Fibroblast of lung (primary cell): Measurements from ENCODE around the gene ECT2. TPM values are rescaled to one million over a fixed set of nuclear protein-coding genes. Genes with fewer than 3 reads are reported as not detected.

ENCODE experiments used
- DNase-seq, 2 donors: peaks; one replicate each; pipeline versions ENCODE4 v3.0.0 to v3.0.0-alpha.2; 2010; ENCODE audit warnings: low read depth in 2 of 2
- H2AFZ ChIP-seq: 2 replicates; pipeline ENCODE4 v1.5.1; 2012; ENCODE audit warnings: low read length, control low read depth, inconsistent platforms
- H3K27ac ChIP-seq: 2 replicates; pipeline ENCODE4 v1.5.1; 2011; ENCODE audit warnings: low read length, control low read depth; ENCODE audit not compliant: insufficient read depth
- H3K27me3 ChIP-seq: 2 replicates; pipeline ENCODE4 v1.5.1; 2011; ENCODE audit warnings: mild to moderate bottlenecking, low read length; ENCODE audit not compliant: control insufficient read depth, insufficient read depth
- H3K36me3 ChIP-seq: 2 replicates; pipeline ENCODE4 v1.5.1; 2011; ENCODE audit warnings: low read length; ENCODE audit not compliant: control insufficient read depth, insufficient read depth
- H3K4me1 ChIP-seq: 2 replicates; pipeline ENCODE4 v1.5.1; 2011; ENCODE audit warnings: low read length; ENCODE audit not compliant: control insufficient read depth, insufficient read depth; ENCODE audit errors: extremely low read depth
- H3K4me2 ChIP-seq: 2 replicates; pipeline ENCODE4 v1.5.1; 2011; ENCODE audit warnings: low read length, control low read depth; ENCODE audit not compliant: insufficient read depth; ENCODE audit errors: extremely low read depth
- H3K4me3 ChIP-seq, 4 experiments: fragments of 200-600 bp in 1 of 4; sonication (generic) in 1 of 4; replicated peaks in 1 of 4; 2 replicates each; pipeline ENCODE4 v1.5.1; 2011 to 2016; ENCODE audit warnings: low read length in 4 of 4, low read depth in 3 of 4, mild to moderate bottlenecking in 3 of 4, control low read depth in 2 of 4, inconsistent platforms in 1 of 4, mixed read lengths in 1 of 4; ENCODE audit not compliant: insufficient read depth in 1 of 4; ENCODE audit errors: control extremely low read depth in 1 of 4
- H3K79me2 ChIP-seq: 2 replicates; pipeline ENCODE4 v1.5.1; 2012; ENCODE audit warnings: mild to moderate bottlenecking, low read length, inconsistent platforms; ENCODE audit not compliant: control insufficient read depth, insufficient read depth
- H3K9ac ChIP-seq: 2 replicates; pipeline ENCODE4 v1.5.1; 2011; ENCODE audit warnings: mild to moderate bottlenecking, low read length, control low read depth; ENCODE audit not compliant: insufficient read depth
- H3K9me3 ChIP-seq: 2 replicates; pipeline ENCODE4 v1.5.1; 2012; ENCODE audit warnings: low read depth, low read length; ENCODE audit not compliant: control insufficient read depth, insufficient read depth
- H4K20me1 ChIP-seq: 2 replicates; pipeline ENCODE4 v1.5.1; 2011; ENCODE audit warnings: low read length; ENCODE audit not compliant: control insufficient read depth, insufficient read depth; ENCODE audit errors: extremely low read depth
- CTCF ChIP-seq, 2 donors: IDR thresholded peaks in 1 of 2; conservative IDR thresholded peaks in 1 of 2; 1 replicate in 1 of 2; 2 replicates in 1 of 2; pipeline ENCODE4 v1.5.1; 2011 to 2012; ENCODE audit warnings: low read length in 2 of 2, control low read depth in 1 of 2, inconsistent platforms in 1 of 2, low read depth in 1 of 2, mild to moderate bottlenecking in 1 of 2
- EZH2 ChIP-seq: IDR thresholded peaks from 2 replicates; pipeline ENCODE4 v1.5.1; 2012; ENCODE audit warnings: low read length, control low read depth, mild to moderate bottlenecking; ENCODE audit errors: missing control alignments
- polyA plus RNA-seq, 2 donors: library from polyadenylated mRNA; depleted of rRNA in 1 of 2; stranded (reverse) in 1 of 2; unstranded in 1 of 2; fragments of >200 nt; gene quantifications; 2 replicates each; pipeline ENCODE4 v1.2.1, GENCODE V29; 2011 to 2012; ENCODE audit warnings: missing spikeins in 1 of 2
- total RNA-seq: library from RNA; depleted of rRNA; stranded (reverse); fragments of >200 nt; gene quantifications from 2 replicates; pipeline ENCODE4 v1.2.1, GENCODE V29; 2014

ECT2 gene
- total and polyA plus RNA-seq, 2 donors (not counting 1 experiment from before 2014, with no cell fraction given) = 20.5 to 34.5 TPM

DNA sequence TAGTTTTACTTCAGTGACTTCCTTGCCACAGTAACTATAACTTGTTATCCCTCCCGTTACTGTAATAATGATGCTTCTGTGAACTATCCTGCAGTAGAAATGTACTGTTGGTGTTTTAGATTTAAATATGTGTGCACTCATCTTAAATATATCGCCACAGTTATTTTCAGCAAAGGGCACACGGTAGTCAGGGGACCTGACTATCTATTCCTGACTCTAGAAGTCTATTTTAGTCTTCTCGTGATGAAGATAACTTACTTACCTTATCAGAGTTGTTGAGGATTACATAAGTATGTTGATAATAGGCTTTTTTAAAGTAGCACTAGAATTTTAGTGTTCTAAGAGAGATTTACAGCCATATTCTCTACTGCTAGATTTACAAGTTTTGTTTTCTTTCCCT is 65.3 kb downstream of the ECT2 start:
- H2AFZ ChIP-seq = no peak overlapping the region
- no peaks in the 10 kb centered on the region for H3K4me1 ChIP-seq
- H3K27me3 ChIP-seq = no peaks in the 10 kb centered on the region
- no peak overlapping the region for H3K27ac ChIP-seq
- no peak overlapping the region for H3K9ac ChIP-seq
- H3K9me3 ChIP-seq = no peaks in the 10 kb centered on the region
- H3K79me2 ChIP-seq = no peaks in the 10 kb centered on the region
- no peak overlapping the region for H3K4me2 ChIP-seq
- no peaks in the 10 kb centered on the region for H3K36me3 ChIP-seq
- TF ChIP-seq CTCF (conservative IDR thresholded peaks at IDR 0.05 in 1 of 2, IDR thresholded peaks at IDR 0.05 in 1 of 2; ENCODE audit: low read depth in 1 of 2, low read length in 2 of 2) (no peak), EZH2 (no peak)
- no peak for DNase-seq
- H4K20me1 ChIP-seq = no peaks in the 10 kb centered on the region
- H3K4me3 ChIP-seq = no peak overlapping the region

- no peak for TF ChIP-seq CTCF (conservative IDR thresholded peaks at IDR 0.05 in 1 of 2, IDR thresholded peaks at IDR 0.05 in 1 of 2; ENCODE audit: low read depth in 1 of 2, low read length in 2 of 2)
- no peak for TF ChIP-seq EZH2
- H4K20me1 ChIP-seq = no peaks in the 10 kb centered on the region
- no peaks in the 10 kb centered on the region for H3K36me3 ChIP-seq
- H3K79me2 ChIP-seq = no peaks in the 10 kb centered on the region
- H3K27me3 ChIP-seq = no peaks in the 10 kb centered on the region
- no peaks in the 10 kb centered on the region for H3K9me3 ChIP-seq
- no peak overlapping the region for H3K9ac ChIP-seq
- no peak overlapping the region for H3K27ac ChIP-seq
- no peak for DNase-seq
- no peak overlapping the region for H3K4me2 ChIP-seq
- no peaks in the 10 kb centered on the region for H3K4me1 ChIP-seq
- H3K4me3 ChIP-seq = no peak overlapping the region
- H2AFZ ChIP-seq = no peak overlapping the region
Measured at GRCh38 chr3:172816281-172816680, 65.8 kb downstream of the ECT2 start.

DNA sequence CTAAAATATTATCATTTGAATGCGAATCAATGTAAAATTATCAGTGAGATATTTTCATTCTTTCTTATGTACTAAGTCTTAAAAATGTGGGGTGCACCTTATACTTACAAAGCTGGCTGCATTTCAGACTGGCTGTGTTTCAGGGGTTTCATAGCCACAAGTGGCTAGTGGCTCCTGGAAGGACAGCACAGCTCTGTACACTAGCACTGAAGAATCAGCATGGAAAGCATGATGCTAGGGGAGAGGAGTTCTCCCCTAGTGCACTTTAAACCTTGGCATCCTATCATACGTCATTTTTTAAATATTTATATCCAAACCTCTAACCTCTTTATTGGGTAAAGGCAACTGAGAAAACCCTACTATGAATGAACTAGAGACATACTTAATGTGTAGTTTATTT is 66.4 kb downstream of the ECT2 start:
- Histone ChIP-seq H3K27ac (no peak overlapping the region), H3K9me3 (no peaks in the 10 kb centered on the region), H3K27me3 (no peaks in the 10 kb centered on the region), H4K20me1 (no peaks in the 10 kb centered on the region), H3K4me1 (no peaks in the 10 kb centered on the region), H3K9ac (no peak overlapping the region), H3K79me2 (no peaks in the 10 kb centered on the region), H3K4me3 (no peak overlapping the region), H3K4me2 (no peak overlapping the region), H3K36me3 (no peaks in the 10 kb centered on the region), H2AFZ (no peak overlapping the region)
- TF ChIP-seq EZH2 (no peak), CTCF (conservative IDR thresholded peaks at IDR 0.05 in 1 of 2, IDR thresholded peaks at IDR 0.05 in 1 of 2; ENCODE audit: low read depth in 1 of 2, low read length in 2 of 2) (no peak)
- no peak for DNase-seq
